Neutrophil (primary cell): ENCODE results near the gene OR1L4.

ENCODE experiments used
- H3K27ac ChIP-seq: fragments of 200-600 bp; sonication (generic); 2 replicates; pipeline ENCODE4 v1.5.1; 2016; ENCODE audit warnings: mild to moderate bottlenecking, moderate library complexity
- H3K27me3 ChIP-seq: fragments of 200-600 bp; sonication (generic); 2 replicates; pipeline ENCODE4 v1.6.0; 2016; ENCODE audit warnings: mild to moderate bottlenecking
- H3K36me3 ChIP-seq: fragments of 200-600 bp; sonication (generic); 2 replicates; pipeline ENCODE4 v1.5.1; 2017
- H3K4me1 ChIP-seq, 2 experiments: fragments of 200-600 bp in 1 of 2; sonication (generic) in 1 of 2; 1 replicate in 1 of 2; 2 replicates in 1 of 2; pipeline versions ENCODE4 v1.5.1 to v1.6.1; 2013 to 2016; ENCODE audit warnings: low read depth in 1 of 2, low read length in 1 of 2, mild to moderate bottlenecking in 1 of 2, moderate library complexity in 1 of 2; ENCODE audit not compliant: control insufficient read depth in 1 of 2, insufficient read depth in 1 of 2
- H3K4me3 ChIP-seq, 2 experiments: fragments of 200-600 bp in 1 of 2; sonication (generic) in 1 of 2; 1 replicate in 1 of 2; 2 replicates in 1 of 2; pipeline ENCODE4 v1.5.1; 2013 to 2016; ENCODE audit warnings: low read depth in 1 of 2, low read length in 1 of 2, mild to moderate bottlenecking in 1 of 2, moderate library complexity in 1 of 2
- H3K9me3 ChIP-seq: fragments of 200-600 bp; sonication (generic); 2 replicates; pipeline ENCODE4 v1.5.1; 2016
- TF ChIP-seq, protein P1 (sequence below): fragments of 200-600 bp; sonication (generic); IDR thresholded peaks from 2 replicates; pipeline ENCODE4 v1.5.1; 2016; ENCODE audit warnings: antibody characterized with exemption

The OR1L4 gene, protein sequence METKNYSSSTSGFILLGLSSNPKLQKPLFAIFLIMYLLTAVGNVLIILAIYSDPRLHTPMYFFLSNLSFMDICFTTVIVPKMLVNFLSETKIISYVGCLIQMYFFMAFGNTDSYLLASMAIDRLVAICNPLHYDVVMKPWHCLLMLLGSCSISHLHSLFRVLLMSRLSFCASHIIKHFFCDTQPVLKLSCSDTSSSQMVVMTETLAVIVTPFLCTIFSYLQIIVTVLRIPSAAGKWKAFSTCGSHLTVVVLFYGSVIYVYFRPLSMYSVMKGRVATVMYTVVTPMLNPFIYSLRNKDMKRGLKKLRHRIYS

DNA sequence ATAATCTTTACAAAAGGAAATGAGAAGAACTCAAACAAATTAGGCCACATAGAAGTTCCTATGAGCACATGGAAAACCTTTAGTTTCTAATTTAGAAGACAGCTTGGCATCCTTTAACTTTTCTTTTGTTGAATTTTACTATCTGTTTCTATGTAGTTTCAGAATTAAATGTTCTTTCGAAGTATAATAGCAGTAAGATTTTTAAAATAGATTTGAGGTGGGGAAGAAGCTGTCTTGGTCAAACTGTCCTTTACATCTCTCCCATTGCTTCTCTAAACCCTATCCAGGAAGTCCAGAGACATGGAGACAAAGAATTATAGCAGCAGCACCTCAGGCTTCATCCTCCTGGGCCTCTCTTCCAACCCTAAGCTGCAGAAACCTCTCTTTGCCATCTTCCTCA is at the start of gene OR1L4:
Gene OR1L4 (plus strand): TSS at position 301 of the 400 bp plus-strand sequence. CDS start 0 bp downstream, at position 301.
- Histone ChIP-seq H3K36me3 (no peaks in the 10 kb centered on the region), H3K27ac (no peak within 1 kb of the TSS), H3K27me3 (no peaks in the 10 kb centered on the region), H3K4me1 (no peaks in the 10 kb centered on the region), H3K4me3 (no peak within 1 kb of the TSS), H3K9me3 (peaks cover 24% of the 10 kb centered on the region)
- TF ChIP-seq, protein P1, sequence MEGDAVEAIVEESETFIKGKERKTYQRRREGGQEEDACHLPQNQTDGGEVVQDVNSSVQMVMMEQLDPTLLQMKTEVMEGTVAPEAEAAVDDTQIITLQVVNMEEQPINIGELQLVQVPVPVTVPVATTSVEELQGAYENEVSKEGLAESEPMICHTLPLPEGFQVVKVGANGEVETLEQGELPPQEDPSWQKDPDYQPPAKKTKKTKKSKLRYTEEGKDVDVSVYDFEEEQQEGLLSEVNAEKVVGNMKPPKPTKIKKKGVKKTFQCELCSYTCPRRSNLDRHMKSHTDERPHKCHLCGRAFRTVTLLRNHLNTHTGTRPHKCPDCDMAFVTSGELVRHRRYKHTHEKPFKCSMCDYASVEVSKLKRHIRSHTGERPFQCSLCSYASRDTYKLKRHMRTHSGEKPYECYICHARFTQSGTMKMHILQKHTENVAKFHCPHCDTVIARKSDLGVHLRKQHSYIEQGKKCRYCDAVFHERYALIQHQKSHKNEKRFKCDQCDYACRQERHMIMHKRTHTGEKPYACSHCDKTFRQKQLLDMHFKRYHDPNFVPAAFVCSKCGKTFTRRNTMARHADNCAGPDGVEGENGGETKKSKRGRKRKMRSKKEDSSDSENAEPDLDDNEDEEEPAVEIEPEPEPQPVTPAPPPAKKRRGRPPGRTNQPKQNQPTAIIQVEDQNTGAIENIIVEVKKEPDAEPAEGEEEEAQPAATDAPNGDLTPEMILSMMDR = no peak

DNA sequence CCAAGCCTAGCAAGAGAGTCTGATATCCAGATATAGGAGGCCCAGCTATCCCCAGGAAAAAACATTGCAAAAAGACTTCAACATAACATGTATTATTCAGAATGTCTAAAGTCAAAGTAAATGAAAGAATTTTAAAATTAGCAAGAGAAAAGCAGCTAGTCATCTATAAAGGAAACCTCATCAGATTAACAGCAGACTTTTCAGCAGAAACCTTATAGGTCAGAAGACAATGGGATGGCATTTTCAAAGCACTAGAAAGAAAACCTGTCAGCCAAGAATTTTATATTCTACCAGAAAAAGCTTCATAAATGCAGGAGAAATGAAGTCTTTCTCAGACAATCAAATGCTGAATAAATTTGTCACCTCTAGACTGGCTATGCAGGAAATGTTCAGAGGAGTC is 38.9 kb upstream of the OR1L4 start:
- Histone ChIP-seq H3K27ac (no peak overlapping the region), H3K4me1 (no peaks in the 10 kb centered on the region)

GRCh38 chr9:122695696-122696095 is 28.1 kb upstream of the OR1L4 start:
- no peaks in the 10 kb centered on the region for H3K4me1 ChIP-seq
- TF ChIP-seq, protein P1 = no peak
- no peak overlapping the region for H3K4me3 ChIP-seq
- H3K9me3 ChIP-seq = no peaks in the 10 kb centered on the region
- no peaks in the 10 kb centered on the region for H3K27me3 ChIP-seq
- H3K36me3 ChIP-seq = no peaks in the 10 kb centered on the region
- H3K27ac ChIP-seq = no peak overlapping the region

More for the DNA sequence above, 38.9 kb upstream of the OR1L4 start:
- no peaks in the 10 kb centered on the region for H3K36me3 ChIP-seq
- H3K4me3 ChIP-seq = no peak overlapping the region
- no peaks in the 10 kb centered on the region for H3K27me3 ChIP-seq
- H3K9me3 ChIP-seq = no peaks in the 10 kb centered on the region
- TF ChIP-seq, protein P1 = no peak

GRCh38 chr9:122718038-122718437 is 5.8 kb upstream of the OR1L4 start:
- Histone ChIP-seq H3K4me1 (no peaks in the 10 kb centered on the region), H3K27ac (no peak overlapping the region), H3K4me3 (no peak overlapping the region), H3K9me3 (no peaks in the 10 kb centered on the region), H3K27me3 (no peaks in the 10 kb centered on the region), H3K36me3 (no peaks in the 10 kb centered on the region)
- TF ChIP-seq, protein P1 = no peak

DNA sequence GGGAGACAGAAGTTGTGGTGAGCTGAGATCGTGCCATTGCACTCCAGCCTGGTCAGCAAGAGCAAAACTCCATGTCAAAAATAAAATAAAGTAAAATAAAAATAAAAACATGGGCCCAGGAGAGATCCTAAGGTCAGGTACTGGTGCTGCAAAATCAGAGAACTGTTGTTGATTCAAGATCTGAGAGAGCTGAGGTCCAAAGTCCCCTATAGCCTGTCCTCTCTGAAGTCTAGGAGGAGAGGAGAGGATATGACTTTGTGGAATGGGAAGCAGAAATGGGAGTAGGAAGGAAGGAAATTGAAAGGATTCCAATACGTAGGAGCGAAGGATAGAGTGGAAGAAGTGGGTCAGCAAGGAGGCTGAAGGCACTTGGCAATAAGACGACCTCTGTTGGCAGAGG is 4.6 kb upstream of the OR1L4 start:
- TF ChIP-seq, protein P1 = no peak
- Histone ChIP-seq H3K27ac (no peak overlapping the region), H3K4me3 (no peak overlapping the region), H3K9me3 (no peaks in the 10 kb centered on the region), H3K36me3 (no peaks in the 10 kb centered on the region), H3K4me1 (no peaks in the 10 kb centered on the region), H3K27me3 (no peaks in the 10 kb centered on the region)
